ENCODE data around the gene TUBGCP2. TPM values are rescaled to one million over a fixed set of nuclear protein-coding genes. Genes with fewer than 3 reads are reported as not detected.

The TUBGCP2 gene
- total and polyA plus RNA-seq, 9 of the 15 experiments (the other 6 are each of a cell fraction or from before 2014, with no cell fraction given) = 4.3 to 56.6 (median 28.4) TPM

DNA sequence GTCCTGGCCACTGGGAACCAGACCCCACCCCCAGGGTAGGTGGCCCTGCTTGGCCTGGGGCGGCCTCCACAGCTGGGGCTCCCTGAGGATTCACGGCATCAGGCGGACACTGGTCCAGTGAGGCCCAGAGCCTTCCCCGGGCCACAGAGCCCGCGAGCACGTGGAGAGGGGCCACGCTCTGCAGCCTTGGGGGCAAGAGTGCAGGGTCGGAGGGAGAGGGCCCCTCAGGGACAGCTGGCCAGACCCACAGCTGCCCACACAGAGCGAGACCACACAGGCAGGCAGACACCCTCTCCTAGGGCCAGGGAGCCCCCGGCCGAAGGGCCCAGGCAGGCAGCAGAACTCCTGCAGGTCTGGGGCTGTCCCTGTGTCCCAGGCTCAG lies 60.3 kb downstream of the TUBGCP2 start:
- H3K27me3 ChIP-seq (ENCODE audit: control insufficient read depth in 2 of 2, insufficient read depth in 2 of 2, low read length in 2 of 2) = no peaks in the 10 kb centered on the region; a peak in 1 of 5 replicates
- no peaks in the 10 kb centered on the region for H4K20me1 ChIP-seq (replicated peaks; ENCODE audit: control insufficient read depth, insufficient read depth, low read length)
- H3K4me1 ChIP-seq (replicated peaks in 1 of 2; ENCODE audit: control insufficient read depth in 2 of 2, insufficient read depth in 2 of 2, low read length in 2 of 2) = peaks cover 32 to 85% of the 10 kb centered on the region in 2 experiments
- ChIA-PET POLR2A (no interaction called here), CTCF (ENCODE audit: low intra/inter-chr PET ratio) (no interaction called here)
- no peaks in the 10 kb centered on the region for H3K79me2 ChIP-seq (ENCODE audit: control insufficient read depth, insufficient read depth, low read length)
- H3K9me1 ChIP-seq (ENCODE audit: control insufficient read depth, insufficient read depth, low read length) = no peaks in the 10 kb centered on the region
- H2AFZ ChIP-seq (ENCODE audit: low read depth, low read length) = peak overlapping the region; percentile 84
- no peak overlapping the region; the same call in 2 of the 3 replicates for H3K27ac ChIP-seq (ENCODE audit: extremely low read depth, low read depth, low read length)
- 80% methylated on average over 2 of the region's 12 CpGs for WGBS (ENCODE audit: insufficient coverage, low coverage, missing lambda C conversion rate)
- DNase-seq (ENCODE audit: extremely low read depth in 1 of 4, low spot score in 3 of 4) (no peak), ATAC-seq (no peak), FAIRE-seq (no peak)
- no TSS peak for BruUV-seq (replicated peaks)
- H3K36me3 ChIP-seq (ENCODE audit: control insufficient read depth, insufficient read depth, low read length) = no peaks in the 10 kb centered on the region
- no peak overlapping the region for H3K4me3 ChIP-seq
- no peaks in the 10 kb centered on the region for H3K9me3 ChIP-seq (replicated peaks; ENCODE audit: control insufficient read depth, insufficient read depth, low read depth, low read length)
- peak overlapping the region; percentile 41; the same call in 1 of the 2 replicates for H3K4me2 ChIP-seq (ENCODE audit: insufficient read depth, low read length)
- in situ Hi-C loops (cut with MboI) (loop anchor here (5.0 kb wide), 2 partner anchors 59 to 101 kb away; partner anchors contain the start of genes TUBGCP2 and ZNF511), intact Hi-C loops (cut with micrococcal nuclease) (loop anchor here (5.0 kb wide), 1 partner anchor 106 kb away; no protein-coding TSS in a partner anchor)
- peak overlapping the region; percentile 34 to 72; a peak in 3 of 4 replicates for H3K9ac ChIP-seq (ENCODE audit: insufficient read depth in 1 of 2, low read depth in 2 of 2, low read length in 2 of 2)
- no peak for TF ChIP-seq ZNF717 (CRISPR knock-in tag; IDR thresholded peaks at IDR 0.05)
- TF ChIP-seq SMAD1 (IDR thresholded peaks at IDR 0.05; ENCODE audit: low read depth, low read length, partially characterized antibody) = no peak
- no peak for TF ChIP-seq SMARCC2 (IDR thresholded peaks at IDR 0.05; ENCODE audit: low read depth)
- TF ChIP-seq POLR2G (IDR thresholded peaks at IDR 0.05; ENCODE audit: low read depth, low read length) = peak; percentile 6; the same call in 1 of the 2 replicates
- no peak for TF ChIP-seq ZBTB33 (CRISPR knock-in tag; IDR thresholded peaks at IDR 0.05)
- no peak for TF ChIP-seq MYBL2 (IDR thresholded peaks at IDR 0.05; ENCODE audit: low read depth)
- no peak for TF ChIP-seq MYBL2 (CRISPR knock-in tag; IDR thresholded peaks at IDR 0.05; ENCODE audit: borderline replicate concordance)
- TF ChIP-seq MCM7 (IDR thresholded peaks at IDR 0.05) = no peak
- TF ChIP-seq PHF8 (IDR thresholded peaks at IDR 0.05; ENCODE audit: borderline replicate concordance, low read length) = peak; percentile 26; the same call in 1 of the 2 replicates
- TF ChIP-seq MAX (CRISPR knock-in tag; IDR thresholded peaks at IDR 0.05) = peak; percentile 40; the same call in 1 of the 2 replicates
- TF ChIP-seq LEF1 (IDR thresholded peaks at IDR 0.05) = no peak
- TF ChIP-seq POLR3A (IDR thresholded peaks at IDR 0.05; ENCODE audit: borderline replicate concordance, extremely low read depth, insufficient read depth, insufficient read length) = no peak
- TF ChIP-seq ZNF224 (CRISPR knock-in tag; IDR thresholded peaks at IDR 0.05) = no peak
- no peak for TF ChIP-seq MECOM (CRISPR knock-in tag; IDR thresholded peaks at IDR 0.05)
- no peak for TF ChIP-seq ATF1 (CRISPR knock-in tag; IDR thresholded peaks at IDR 0.05)
- 0 out of 2 replicates have a peak, but pooled peaks have one; percentile 17 for TF ChIP-seq ATF1 (tag; IDR thresholded peaks at IDR 0.05)
- no peak for TF ChIP-seq ZNF76 (CRISPR knock-in tag; IDR thresholded peaks at IDR 0.05; ENCODE audit: borderline replicate concordance)
- no peak for TF ChIP-seq ZNF79 (CRISPR knock-in tag; IDR thresholded peaks at IDR 0.05; ENCODE audit: low read depth)
- no peak for TF ChIP-seq NR3C1 (CRISPR knock-in tag; IDR thresholded peaks at IDR 0.05)
- TF ChIP-seq ZNF133 (CRISPR knock-in tag; IDR thresholded peaks at IDR 0.05) = no peak
- TF ChIP-seq ZNF785 (CRISPR knock-in tag; IDR thresholded peaks at IDR 0.05) = no peak
- TF ChIP-seq MIER1 (IDR thresholded peaks at IDR 0.05; ENCODE audit: low read depth) = no peak
